Neural progenitor cell (in vitro differentiated cells): ENCODE measurements around the gene MAPKBP1.

ENCODE experiments used
- CTCF ChIP-seq: fragments of 200-600 bp; sonication (generic); IDR thresholded peaks from 2 replicates; pipeline ENCODE4 v1.5.1; 2017; ENCODE audit warnings: antibody characterized with exemption, mild to moderate bottlenecking
- EZH2 ChIP-seq: fragments of 200-600 bp; sonication (generic); IDR thresholded peaks from 2 replicates; pipeline ENCODE4 v1.6.1; 2017; ENCODE audit warnings: antibody characterized with exemption, mild to moderate bottlenecking, moderate library complexity

GRCh38 chr15:41805711-41806110 is 31.4 kb downstream of the MAPKBP1 start:
- no peak for TF ChIP-seq CTCF
- no peak for TF ChIP-seq EZH2
